H1 (cell line): Measurements from ENCODE around the gene KRTAP10-5. TPM values are rescaled to one million over a fixed set of nuclear protein-coding genes. Genes with fewer than 3 reads are reported as not detected.

Experiments
- GTF2F1 ChIP-seq: IDR thresholded peaks from 2 replicates; pipeline ENCODE4 v1.6.1; 2012; ENCODE audit warnings: low read depth, low read length, improper control_type of control experiment, borderline replicate concordance
- RBBP5 ChIP-seq: IDR thresholded peaks from 2 replicates; pipeline ENCODE4 v1.7.1; 2012; ENCODE audit warnings: low read depth, mild to moderate bottlenecking, inconsistent platforms, low read length, moderate library complexity, borderline replicate concordance
- SP4 ChIP-seq: IDR thresholded peaks from 2 replicates; pipeline ENCODE4 v1.6.1; 2012; ENCODE audit warnings: low read length, inconsistent platforms
- polyA plus RNA-seq, 7 experiments: library from polyadenylated mRNA; depleted of rRNA in 3 of 7; stranded (reverse) in 5 of 7; unstranded in 2 of 7; fragments of >200 nt in 5 of 7; fragments of 200-250 nt in 2 of 7; gene quantifications; 1 replicate in 5 of 7; 2 replicates in 1 of 7; 4 replicates in 1 of 7; pipeline versions ENCODE4 v1.2.1 to v1.2.3, GENCODE V29; 2011 to 2013; ENCODE audit warnings: missing spikeins in 2 of 7, mixed read lengths in 2 of 7
- total RNA-seq: library from RNA; stranded (reverse); fragmentation: NEBNext Ultra II Directional; extraction: Animal tissue kit (Norgen Biotek cat#: 25700); gene quantifications from 2 replicates; pipeline ENCODE4 v1.2.1, GENCODE V29; 2021

KRTAP10-5 gene
- total and polyA plus RNA-seq, 2 of the 8 experiments (the other 6 are each of a cell fraction or from before 2014, with no cell fraction given): 0.09 TPM; not detected in 1

DNA sequence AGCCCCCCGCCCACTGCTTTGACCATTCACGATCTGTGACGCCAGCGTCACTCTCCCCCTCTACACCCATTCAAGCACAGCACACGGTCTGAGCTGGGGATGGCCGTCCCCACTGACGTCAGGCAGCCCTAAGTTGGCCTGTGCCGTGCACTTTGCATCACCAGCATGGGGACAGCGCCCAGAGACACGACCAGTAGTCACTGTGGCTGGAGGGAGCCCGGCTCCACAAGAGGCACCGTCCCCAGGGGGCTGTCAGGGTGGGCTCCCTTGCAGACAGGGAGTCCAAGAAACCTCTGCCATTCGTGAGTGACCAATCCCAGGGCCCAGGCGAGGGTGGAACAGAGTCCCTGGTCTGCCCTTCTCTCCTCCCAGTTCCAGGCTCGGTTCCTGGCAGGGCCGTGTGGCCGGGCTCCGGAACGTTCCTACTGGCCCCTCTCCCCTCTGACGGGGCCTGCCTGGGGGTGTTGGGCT is 33.8 kb upstream of the KRTAP10-5 start (continued):
- TF ChIP-seq GTF2F1 (no peak), RBBP5 (no peak), SP4 (no peak)
